T-helper 1 cell treated with Interleukin-12 subunit alpha and Interleukin-12 subunit beta and Interleukin-4 antibody, amounts not matched to agents 30 μg/mL and 1 μg/mL, for 36 hours (primary cell): ENCODE measurements around the gene TOMM6.

Experiments used
- H3K27ac Mint-ChIP-seq: one replicate; pipeline ENCODE4 v1.8.0; 2021; ENCODE audit warnings: mild to moderate bottlenecking, mixed read lengths
- H3K27me3 Mint-ChIP-seq: one replicate; pipeline ENCODE4 v1.8.0; 2021; ENCODE audit warnings: low read depth, mixed read lengths
- H3K36me3 Mint-ChIP-seq: one replicate; pipeline ENCODE4 v1.8.0; 2021; ENCODE audit warnings: low read depth, mixed read lengths
- H3K4me1 Mint-ChIP-seq: one replicate; pipeline ENCODE4 v1.8.0; 2021; ENCODE audit warnings: low read depth, mixed read lengths
- H3K4me3 Mint-ChIP-seq: one replicate; pipeline ENCODE4 v1.8.0; 2021; ENCODE audit warnings: mild to moderate bottlenecking, moderate library complexity, mixed read lengths
- H3K9me3 Mint-ChIP-seq: one replicate; pipeline ENCODE4 v1.8.0; 2021; ENCODE audit warnings: mixed read lengths

Gene TOMM6

DNA sequence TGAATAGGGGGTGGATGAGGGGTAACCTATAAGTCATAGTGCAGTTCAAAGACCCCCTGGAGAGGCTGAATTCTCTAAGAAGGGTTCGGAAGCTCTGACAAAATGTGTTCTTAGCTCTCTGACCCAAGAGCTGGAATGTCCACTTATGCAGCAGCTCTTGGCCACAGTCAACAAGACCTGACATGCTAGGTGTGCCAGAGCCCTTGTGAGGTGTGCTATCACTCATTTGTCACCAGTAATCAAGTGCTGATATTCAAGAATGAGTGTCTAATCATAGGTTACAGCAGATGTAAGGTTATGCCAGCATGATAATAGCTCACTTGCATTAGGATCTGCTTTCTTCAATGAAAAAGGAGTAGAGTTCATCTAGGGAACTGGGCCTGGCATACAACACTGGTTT, 28.1 kb downstream of the TOMM6 start:
- H3K27ac Mint-ChIP-seq = no peak overlapping the region
- no peaks in the 10 kb centered on the region for H3K27me3 Mint-ChIP-seq
- no peak overlapping the region for H3K4me3 Mint-ChIP-seq
- H3K9me3 Mint-ChIP-seq = no peaks in the 10 kb centered on the region
- H3K4me1 Mint-ChIP-seq = peaks cover 4% of the 10 kb centered on the region
- no peaks in the 10 kb centered on the region for H3K36me3 Mint-ChIP-seq

DNA sequence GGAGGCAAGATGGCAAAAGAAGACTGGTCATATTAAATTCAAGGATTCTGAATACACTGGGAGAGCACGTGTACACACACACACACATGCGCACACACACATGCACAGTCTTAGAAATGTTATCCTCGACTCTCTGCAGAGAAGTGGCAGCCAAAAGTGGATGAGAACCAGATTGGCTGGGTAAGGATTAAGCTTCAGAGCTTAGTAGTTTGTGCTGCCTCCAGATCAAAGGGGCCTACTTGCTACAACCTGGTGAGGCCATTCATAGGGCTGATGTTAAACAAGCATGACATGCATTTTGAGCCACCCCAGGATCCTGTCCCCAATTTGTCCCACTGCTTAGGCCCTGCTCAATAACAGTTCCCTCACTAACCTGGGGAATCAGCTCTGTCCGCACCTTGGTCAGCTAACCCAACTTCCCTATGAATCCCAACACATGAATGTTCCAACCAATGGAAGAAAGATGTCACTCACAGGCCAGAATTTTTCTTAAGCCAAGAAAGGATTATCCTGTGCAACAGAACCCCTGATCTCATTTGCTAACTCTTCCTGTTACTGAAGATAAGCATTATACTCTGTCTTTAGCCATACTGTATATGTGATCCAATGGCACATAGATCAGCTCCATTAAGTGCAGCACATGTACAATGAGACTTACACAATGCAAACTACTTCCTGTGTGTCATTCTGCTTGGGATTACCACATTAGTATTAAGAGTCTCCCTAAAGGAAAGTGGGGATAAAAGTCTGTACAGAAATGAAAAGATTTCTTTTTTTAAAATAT, 31.0 kb downstream of the TOMM6 start:
- Mint-ChIP-seq H3K27me3 (no peaks in the 10 kb centered on the region), H3K4me3 (no peak overlapping the region), H3K36me3 (no peaks in the 10 kb centered on the region), H3K9me3 (no peaks in the 10 kb centered on the region), H3K4me1 (peaks cover 4% of the 10 kb centered on the region), H3K27ac (no peak overlapping the region)

DNA sequence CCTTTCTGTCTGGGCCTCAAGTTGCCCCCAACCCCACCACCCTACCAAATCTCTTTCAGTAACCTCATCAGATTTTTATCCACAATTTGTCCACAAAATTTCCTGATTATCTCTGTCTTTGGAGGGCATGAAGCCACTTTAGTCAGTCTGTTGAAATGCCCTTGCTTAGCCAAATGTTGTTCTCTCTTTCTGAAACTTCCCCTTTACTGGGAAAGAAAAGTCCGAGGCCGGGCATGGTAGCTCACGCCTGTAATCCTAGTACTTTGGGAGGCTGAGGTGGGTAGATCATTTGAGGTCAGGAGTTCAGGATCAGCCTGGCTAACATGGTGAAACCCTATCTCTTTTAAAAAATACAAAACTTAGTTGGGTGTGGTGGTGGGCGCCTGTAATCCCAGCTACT, 33.8 kb downstream of the TOMM6 start:
- Mint-ChIP-seq H3K9me3 (no peaks in the 10 kb centered on the region), H3K27ac (no peak overlapping the region), H3K27me3 (no peaks in the 10 kb centered on the region), H3K36me3 (no peaks in the 10 kb centered on the region), H3K4me3 (no peak overlapping the region), H3K4me1 (peaks cover under 1% of the 10 kb centered on the region)

DNA sequence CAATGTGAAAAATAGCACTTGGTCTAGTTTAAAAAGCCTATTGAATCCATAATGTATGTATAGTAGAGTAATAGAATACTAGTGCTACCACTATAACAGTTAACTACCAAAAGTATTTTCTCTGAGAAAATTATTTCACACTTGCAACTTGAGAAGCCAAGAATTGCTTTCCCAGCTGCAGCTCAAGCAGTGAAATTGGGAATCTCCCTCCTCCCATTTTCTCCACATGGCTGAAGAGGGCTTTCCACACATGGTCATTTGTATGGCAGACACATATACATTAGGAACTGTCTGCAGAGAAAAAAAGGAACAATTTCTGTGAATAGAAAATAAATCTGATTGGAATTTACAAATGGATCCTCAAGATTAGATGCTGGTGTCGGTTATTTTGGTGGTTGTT, 34.5 kb downstream of the TOMM6 start:
- no peaks in the 10 kb centered on the region for H3K27me3 Mint-ChIP-seq
- no peaks in the 10 kb centered on the region for H3K9me3 Mint-ChIP-seq
- H3K4me1 Mint-ChIP-seq = no peaks in the 10 kb centered on the region
- H3K4me3 Mint-ChIP-seq = no peak overlapping the region
- no peaks in the 10 kb centered on the region for H3K36me3 Mint-ChIP-seq
- no peak overlapping the region for H3K27ac Mint-ChIP-seq

DNA sequence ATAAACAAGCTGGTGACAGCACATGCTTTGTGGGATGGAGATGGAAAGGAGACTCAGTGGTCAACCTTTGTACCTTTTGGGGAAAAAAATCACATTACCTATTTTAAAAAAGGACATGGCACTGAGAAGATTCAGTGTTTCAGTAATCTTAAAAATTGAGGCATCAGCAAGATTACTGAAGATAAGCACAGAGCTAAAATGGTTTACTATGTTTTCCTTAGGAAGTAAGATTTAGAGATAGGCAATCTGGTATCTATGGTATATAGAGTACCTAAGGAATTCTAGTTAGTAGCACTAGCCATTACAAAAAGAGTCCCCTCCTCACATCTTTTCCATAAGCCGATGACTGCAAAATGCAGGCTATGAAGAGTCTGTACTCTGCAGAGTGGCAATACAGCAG, 35.7 kb downstream of the TOMM6 start:
- Mint-ChIP-seq H3K9me3 (no peaks in the 10 kb centered on the region), H3K27ac (no peak overlapping the region)

DNA sequence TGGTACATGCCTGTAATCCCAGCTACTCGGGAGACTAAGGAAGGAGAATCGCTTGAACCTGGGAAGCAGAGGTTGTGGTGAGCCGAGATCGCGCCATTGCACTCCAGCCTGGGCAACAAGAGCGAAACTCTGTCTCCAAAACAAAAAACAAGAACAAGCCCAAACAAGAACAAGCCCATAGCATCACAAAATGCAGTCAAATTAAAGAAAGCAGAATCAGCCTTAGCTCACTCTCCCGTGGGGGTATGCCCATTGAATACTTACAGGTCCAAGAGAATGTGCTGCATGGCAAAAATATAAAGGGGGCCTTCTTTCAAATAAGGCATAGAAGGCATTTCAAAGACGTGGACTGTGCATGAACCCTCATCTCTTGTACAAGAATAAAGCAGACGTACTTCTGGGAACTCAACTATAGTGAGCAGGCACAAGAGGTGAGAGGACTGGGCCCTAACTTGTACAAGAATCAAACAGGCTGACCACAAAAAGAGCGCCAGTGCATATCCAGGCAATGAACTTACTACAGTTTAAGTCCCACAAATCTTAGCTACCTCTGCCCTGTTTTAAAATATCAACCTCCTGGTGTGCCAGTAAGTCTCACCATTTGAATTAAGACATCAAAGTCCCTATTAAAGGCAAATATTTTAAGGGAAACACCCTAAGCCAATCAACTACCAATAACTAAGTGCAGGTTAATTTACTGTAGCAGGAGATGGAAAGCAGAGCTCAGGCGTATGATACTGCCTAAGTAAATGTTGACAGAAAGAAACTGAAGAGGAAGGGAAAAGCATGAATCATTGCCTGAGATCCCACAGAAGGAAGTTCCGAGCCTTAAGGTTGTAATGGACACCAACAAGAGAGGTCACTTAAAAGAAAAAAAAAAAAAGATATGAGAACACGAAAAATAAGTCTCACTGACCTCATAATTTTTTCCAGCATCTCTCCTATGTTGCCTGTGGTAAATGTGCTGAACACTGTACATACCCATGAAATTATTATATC, 37.4 kb downstream of the TOMM6 start:
- Mint-ChIP-seq H3K27ac (no peak overlapping the region), H3K4me3 (no peak overlapping the region), H3K4me1 (no peaks in the 10 kb centered on the region), H3K27me3 (no peaks in the 10 kb centered on the region), H3K9me3 (no peaks in the 10 kb centered on the region), H3K36me3 (no peaks in the 10 kb centered on the region)

More for the DNA sequence above, 35.7 kb downstream of the TOMM6 start:
- Mint-ChIP-seq H3K27me3 (no peaks in the 10 kb centered on the region), H3K36me3 (no peaks in the 10 kb centered on the region), H3K4me3 (no peak overlapping the region), H3K4me1 (no peaks in the 10 kb centered on the region)

DNA sequence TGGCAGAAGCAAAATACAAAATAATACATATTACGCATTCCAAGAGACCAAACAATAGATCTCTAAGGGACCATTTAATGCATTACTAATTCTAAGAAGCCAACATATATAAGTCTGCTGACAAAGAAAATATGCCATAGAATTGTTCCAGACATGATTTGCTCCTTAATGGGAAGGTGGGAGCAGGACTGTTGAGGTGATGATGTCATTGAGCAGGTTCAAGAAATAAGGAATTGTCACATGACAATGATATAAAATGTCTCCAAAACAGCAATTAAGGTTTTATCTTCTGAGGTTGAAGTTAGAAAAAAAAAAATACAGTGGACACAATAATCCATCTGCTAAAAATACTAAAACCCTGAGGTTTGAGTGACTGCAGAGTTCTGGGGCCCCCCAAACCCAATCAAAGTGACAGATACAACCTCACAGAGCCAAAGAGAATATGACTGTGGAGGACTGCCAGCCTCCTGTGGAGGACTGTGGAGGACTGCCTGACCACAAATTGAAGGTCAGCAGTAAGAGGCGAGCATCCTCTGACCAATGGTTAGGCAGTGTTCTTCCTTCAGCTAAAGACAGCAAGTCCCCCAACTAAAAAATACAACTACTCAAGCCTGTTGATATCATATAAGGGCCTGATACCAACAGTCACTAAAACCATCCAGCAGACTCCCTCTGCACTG, 39.0 kb downstream of the TOMM6 start:
- Mint-ChIP-seq H3K4me3 (no peak overlapping the region), H3K36me3 (no peaks in the 10 kb centered on the region), H3K27me3 (no peaks in the 10 kb centered on the region), H3K4me1 (no peaks in the 10 kb centered on the region), H3K9me3 (no peaks in the 10 kb centered on the region), H3K27ac (no peak overlapping the region)

DNA sequence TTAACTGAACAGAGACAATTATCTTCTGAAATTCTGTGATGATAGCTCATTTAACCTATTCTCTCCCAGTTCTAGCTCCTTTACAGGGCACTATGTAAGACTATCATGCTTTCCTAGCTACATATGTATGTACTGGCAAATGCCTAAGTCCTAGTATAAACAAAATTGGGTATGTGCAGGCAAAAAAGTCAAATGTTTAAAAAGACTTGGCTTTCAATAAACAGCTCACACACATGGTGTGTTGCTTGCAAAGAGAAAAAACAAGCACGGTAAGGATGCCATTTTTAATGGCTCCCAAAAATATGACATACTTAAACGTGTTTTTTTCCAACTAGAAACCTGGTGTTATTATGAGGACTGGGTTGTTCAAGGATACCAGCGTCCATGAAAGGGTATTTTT, 44.8 kb downstream of the TOMM6 start:
- Mint-ChIP-seq H3K36me3 (peaks cover 3% of the 10 kb centered on the region), H3K4me3 (no peak overlapping the region), H3K27ac (no peak overlapping the region)

DNA sequence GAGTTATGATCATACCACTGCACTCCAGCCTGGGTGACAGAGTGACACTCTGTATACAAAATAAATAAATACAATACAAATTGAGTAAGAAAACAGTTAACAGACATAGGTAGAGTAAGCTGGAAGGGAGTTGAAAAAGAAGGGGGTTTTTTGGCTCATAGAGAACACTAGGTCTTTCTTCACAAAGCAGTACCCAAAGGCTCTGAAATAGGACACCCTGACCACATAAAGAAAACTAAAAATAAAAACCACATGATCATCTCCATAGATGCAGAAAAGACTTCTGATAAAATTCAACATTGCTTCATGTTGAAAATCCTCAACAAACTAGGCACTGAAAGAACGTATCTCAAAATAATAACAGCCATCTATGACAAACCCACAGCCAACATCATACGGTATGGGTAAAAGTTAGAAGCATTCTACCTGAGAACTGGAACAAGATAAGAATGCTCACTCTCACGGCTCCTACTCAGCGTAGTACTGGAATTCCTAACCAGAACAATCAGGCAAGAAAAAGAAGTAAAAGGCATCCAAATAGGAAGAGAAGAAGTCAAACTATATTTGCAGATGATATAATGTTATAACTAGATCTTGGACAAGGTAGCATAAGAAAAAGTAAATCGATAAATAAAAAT, 48.6 kb downstream of the TOMM6 start:
- no peak overlapping the region for H3K4me3 Mint-ChIP-seq
- H3K4me1 Mint-ChIP-seq = peaks cover 4% of the 10 kb centered on the region

More for the DNA sequence above, 44.8 kb downstream of the TOMM6 start:
- no peaks in the 10 kb centered on the region for H3K27me3 Mint-ChIP-seq
- peaks cover 4% of the 10 kb centered on the region for H3K4me1 Mint-ChIP-seq
- H3K9me3 Mint-ChIP-seq = no peaks in the 10 kb centered on the region

DNA sequence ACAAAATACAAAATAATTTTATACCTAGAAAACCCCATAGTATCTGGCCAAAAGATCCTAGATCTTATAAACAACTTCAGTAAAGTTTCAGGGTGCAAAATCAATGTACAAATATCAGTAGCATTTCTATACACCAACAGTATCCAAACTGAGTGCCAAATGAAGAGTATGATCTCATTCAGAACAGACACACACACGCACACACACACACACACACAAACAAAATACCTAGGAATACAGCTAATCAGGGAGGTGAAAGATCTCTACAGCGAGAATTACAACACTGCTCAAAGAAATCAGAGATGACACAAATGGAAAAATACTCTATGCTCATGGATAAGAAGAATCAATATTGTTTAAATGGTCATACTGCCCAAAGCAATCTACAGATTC, 49.2 kb downstream of the TOMM6 start:
- H3K4me1 Mint-ChIP-seq = peaks cover 4% of the 10 kb centered on the region
- H3K27me3 Mint-ChIP-seq = no peaks in the 10 kb centered on the region
- H3K36me3 Mint-ChIP-seq = peaks cover 3% of the 10 kb centered on the region
- H3K9me3 Mint-ChIP-seq = no peaks in the 10 kb centered on the region
- no peak overlapping the region for H3K4me3 Mint-ChIP-seq
- H3K27ac Mint-ChIP-seq = no peak overlapping the region

More for the DNA sequence above, 48.6 kb downstream of the TOMM6 start:
- no peaks in the 10 kb centered on the region for H3K9me3 Mint-ChIP-seq
- no peaks in the 10 kb centered on the region for H3K27me3 Mint-ChIP-seq
- H3K27ac Mint-ChIP-seq = no peak overlapping the region
- peaks cover 3% of the 10 kb centered on the region for H3K36me3 Mint-ChIP-seq
